A673 (cell line): ENCODE measurements around the gene SNAPC2. TPM values are rescaled to one million over a fixed set of nuclear protein-coding genes. Genes with fewer than 3 reads are reported as not detected.

Source experiments
- BruUV-seq: library from RNA; stranded (reverse); fragments of 400-500 nt; replicated peaks from 2 replicates; lab custom pipeline; 2021; lab: Mats Ljungman, UMichigan
- CTCF ChIA-PET: fragments of 300-600 bp; sonication (Branson Sonifier 250); formaldehyde crosslinking; loops from one replicate; lab custom pipeline; 2022; ENCODE audit warnings: antibody characterized with exemption; lab: Charles Lee
- POLR2A ChIA-PET: fragments of 300-600 bp; sonication (Branson Sonifier 250); formaldehyde crosslinking; loops from one replicate; lab custom pipeline; 2022; ENCODE audit warnings: antibody characterized with exemption; ENCODE audit not compliant: low non-redundant PET; lab: Charles Lee
- DNase-seq: peaks from one replicate; pipeline ENCODE4 v3.0.0-alpha.2; 2015; ENCODE audit warnings: low spot score
- H3K27ac ChIP-seq: fragments of 200-600 bp; sonication (generic); 2 replicates; pipeline ENCODE4 v1.5.1; 2016; ENCODE audit warnings: mixed run types, low read depth, mild to moderate bottlenecking, mixed read lengths, antibody characterized with exemption, low read length; ENCODE audit not compliant: poor library complexity, severe bottlenecking
- H3K27me3 ChIP-seq: fragments of 200-600 bp; sonication (generic); replicated peaks from 2 replicates; pipeline ENCODE4 v1.6.1; 2017; ENCODE audit warnings: mixed run types, low read depth, mild to moderate bottlenecking, mixed read lengths, antibody characterized with exemption, low read length; ENCODE audit not compliant: insufficient read depth, poor library complexity
- H3K36me3 ChIP-seq: fragments of 200-600 bp; sonication (generic); 2 replicates; pipeline ENCODE4 v1.6.1; 2016; ENCODE audit warnings: mixed run types, mild to moderate bottlenecking, mixed read lengths, antibody characterized with exemption, low read length; ENCODE audit not compliant: insufficient read depth, poor library complexity, severe bottlenecking
- H3K4me1 ChIP-seq: fragments of 200-600 bp; sonication (generic); 2 replicates; pipeline ENCODE4 v1.6.1; 2017; ENCODE audit warnings: mixed run types, mild to moderate bottlenecking, mixed read lengths, antibody characterized with exemption, low read length; ENCODE audit not compliant: insufficient read depth, poor library complexity, severe bottlenecking
- H3K4me3 ChIP-seq: fragments of 200-600 bp; sonication (generic); 2 replicates; pipeline ENCODE4 v1.5.1; 2016; ENCODE audit warnings: low read depth, mixed run types, mild to moderate bottlenecking, mixed read lengths, low read length; ENCODE audit not compliant: poor library complexity, severe bottlenecking
- H3K9me3 ChIP-seq: fragments of 200-600 bp; sonication (generic); 2 replicates; pipeline ENCODE4 v1.6.1; 2016; ENCODE audit warnings: mixed run types, low read depth, mild to moderate bottlenecking, mixed read lengths, antibody characterized with exemption, low read length; ENCODE audit not compliant: poor library complexity, severe bottlenecking
- EZH2 ChIP-seq: fragments of 200-600 bp; sonication (generic); IDR thresholded peaks from 2 replicates; pipeline ENCODE4 v1.6.1; 2017; ENCODE audit warnings: borderline replicate concordance, low read depth, mild to moderate bottlenecking, mixed read lengths, antibody characterized with exemption, low read length; ENCODE audit not compliant: poor library complexity, severe bottlenecking
- intact Hi-C: fragments of 100-400 bp; cut with micrococcal nuclease; formaldehyde crosslinking; loops from one replicate; pipeline ENCODE4 v1.10.0; 2022; ENCODE audit not compliant: unreplicated experiment
- total RNA-seq: library from RNA; stranded (reverse); gene quantifications from 2 replicates; pipeline ENCODE4 v1.2.3, GENCODE V29; 2021
- TF ChIP-seq, protein P1 (sequence below): fragments of 300-800, 200-600 bp; sonication (generic); conservative IDR thresholded peaks from 2 replicates; pipeline ENCODE4 v1.5.1; 2017; ENCODE audit warnings: low read depth, mild to moderate bottlenecking, antibody characterized with exemption, low read length, moderate library complexity, mixed read lengths

The SNAPC2 gene
- total RNA-seq, 1 experiment from 2014 or later, result 30.2 TPM

DNA sequence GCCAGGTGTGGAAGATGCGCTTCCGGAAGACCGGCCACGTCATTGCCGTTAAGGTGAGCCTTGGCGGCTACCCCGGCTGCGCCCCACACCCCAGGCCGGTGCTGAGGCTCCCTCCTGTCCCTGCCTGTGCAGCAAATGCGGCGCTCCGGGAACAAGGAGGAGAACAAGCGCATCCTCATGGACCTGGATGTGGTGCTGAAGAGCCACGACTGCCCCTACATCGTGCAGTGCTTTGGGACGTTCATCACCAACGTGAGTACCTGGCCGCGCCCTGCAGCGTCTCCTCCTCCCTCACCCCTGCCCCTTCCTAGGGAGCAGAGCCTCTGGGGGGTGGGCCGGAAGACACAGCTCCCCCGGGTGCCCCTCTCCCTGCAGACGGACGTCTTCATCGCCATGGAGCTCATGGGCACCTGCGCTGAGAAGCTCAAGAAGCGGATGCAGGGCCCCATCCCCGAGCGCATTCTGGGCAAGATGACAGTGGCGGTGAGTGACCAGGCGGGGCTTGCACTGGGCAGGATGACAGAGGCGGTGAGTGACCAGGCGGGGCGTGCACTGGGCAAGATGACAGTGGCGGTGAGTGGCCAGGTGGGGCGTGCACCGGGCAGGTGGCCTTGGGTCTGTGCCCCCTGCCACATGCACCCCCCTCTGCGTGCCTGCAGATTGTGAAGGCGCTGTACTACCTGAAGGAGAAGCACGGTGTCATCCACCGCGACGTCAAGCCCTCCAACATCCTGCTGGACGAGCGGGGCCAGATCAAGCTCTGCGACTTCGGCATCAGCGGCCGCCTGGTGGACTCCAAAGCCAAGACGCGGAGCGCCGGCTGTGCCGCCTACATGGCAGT lies 9.6 kb upstream of the SNAPC2 start:
- no peaks in the 10 kb centered on the region for H3K4me1 ChIP-seq
- no peaks in the 10 kb centered on the region for H3K27me3 ChIP-seq
- no peak overlapping the region for H3K4me3 ChIP-seq
- ChIA-PET CTCF (no interaction called here), POLR2A (no interaction called here)
- no TSS peak for BruUV-seq
- no peak for DNase-seq
- no peaks in the 10 kb centered on the region for H3K9me3 ChIP-seq
- peaks cover 27% of the 10 kb centered on the region for H3K36me3 ChIP-seq
- TF ChIP-seq EZH2, result no peak
- TF ChIP-seq, protein P1, sequence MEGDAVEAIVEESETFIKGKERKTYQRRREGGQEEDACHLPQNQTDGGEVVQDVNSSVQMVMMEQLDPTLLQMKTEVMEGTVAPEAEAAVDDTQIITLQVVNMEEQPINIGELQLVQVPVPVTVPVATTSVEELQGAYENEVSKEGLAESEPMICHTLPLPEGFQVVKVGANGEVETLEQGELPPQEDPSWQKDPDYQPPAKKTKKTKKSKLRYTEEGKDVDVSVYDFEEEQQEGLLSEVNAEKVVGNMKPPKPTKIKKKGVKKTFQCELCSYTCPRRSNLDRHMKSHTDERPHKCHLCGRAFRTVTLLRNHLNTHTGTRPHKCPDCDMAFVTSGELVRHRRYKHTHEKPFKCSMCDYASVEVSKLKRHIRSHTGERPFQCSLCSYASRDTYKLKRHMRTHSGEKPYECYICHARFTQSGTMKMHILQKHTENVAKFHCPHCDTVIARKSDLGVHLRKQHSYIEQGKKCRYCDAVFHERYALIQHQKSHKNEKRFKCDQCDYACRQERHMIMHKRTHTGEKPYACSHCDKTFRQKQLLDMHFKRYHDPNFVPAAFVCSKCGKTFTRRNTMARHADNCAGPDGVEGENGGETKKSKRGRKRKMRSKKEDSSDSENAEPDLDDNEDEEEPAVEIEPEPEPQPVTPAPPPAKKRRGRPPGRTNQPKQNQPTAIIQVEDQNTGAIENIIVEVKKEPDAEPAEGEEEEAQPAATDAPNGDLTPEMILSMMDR, result no peak
- intact Hi-C loops, result no loop called here
- H3K27ac ChIP-seq, result no peak overlapping the region

DNA sequence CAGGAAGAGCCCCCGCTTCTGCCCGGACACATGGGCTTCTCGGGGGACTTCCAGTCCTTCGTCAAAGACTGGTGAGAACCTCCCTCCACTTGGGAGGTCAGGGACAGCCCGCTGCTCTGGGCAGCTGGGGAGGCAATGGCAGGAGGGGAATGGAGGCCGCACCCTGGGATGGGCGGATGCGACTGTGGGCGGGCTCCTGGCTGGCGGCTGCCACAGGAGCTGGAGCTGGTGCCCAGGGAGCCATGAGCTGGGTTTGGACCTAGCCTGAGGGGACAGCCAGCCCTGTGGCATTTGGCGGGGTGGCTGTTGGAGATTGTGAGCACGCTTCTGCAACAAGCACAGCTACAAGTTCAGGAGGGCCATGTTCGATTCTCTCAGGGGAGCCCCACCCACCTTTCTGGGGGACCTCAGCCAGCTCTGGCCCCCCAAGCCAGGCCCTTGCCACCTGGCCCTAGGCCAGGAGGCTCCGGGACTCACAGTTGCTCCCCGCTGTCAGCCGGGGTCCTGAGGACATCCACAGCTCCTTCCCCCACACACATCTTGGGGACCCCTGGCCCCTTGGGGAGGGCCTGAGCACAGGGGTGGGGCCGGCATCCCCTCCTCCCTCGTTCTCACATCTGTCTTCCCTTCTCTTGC lies 8.5 kb upstream of the SNAPC2 start:
- ChIA-PET CTCF (interaction anchor here (0.5 kb wide), 1 partner anchor 17 kb away, joined by 8 read pairs; no protein-coding TSS in a partner anchor), POLR2A (no interaction called here)
- peaks cover 10% of the 10 kb centered on the region for H3K4me1 ChIP-seq
- intact Hi-C loops, result no loop called here
- BruUV-seq, result no TSS peak
- peaks cover 19% of the 10 kb centered on the region for H3K36me3 ChIP-seq
- H3K4me3 ChIP-seq, result no peak overlapping the region
- no peak for DNase-seq
- H3K27me3 ChIP-seq, result peaks cover 8% of the 10 kb centered on the region
- no peak overlapping the region for H3K27ac ChIP-seq
- no peak for TF ChIP-seq EZH2
- TF ChIP-seq, protein P1, result no peak
- no peaks in the 10 kb centered on the region for H3K9me3 ChIP-seq

DNA sequence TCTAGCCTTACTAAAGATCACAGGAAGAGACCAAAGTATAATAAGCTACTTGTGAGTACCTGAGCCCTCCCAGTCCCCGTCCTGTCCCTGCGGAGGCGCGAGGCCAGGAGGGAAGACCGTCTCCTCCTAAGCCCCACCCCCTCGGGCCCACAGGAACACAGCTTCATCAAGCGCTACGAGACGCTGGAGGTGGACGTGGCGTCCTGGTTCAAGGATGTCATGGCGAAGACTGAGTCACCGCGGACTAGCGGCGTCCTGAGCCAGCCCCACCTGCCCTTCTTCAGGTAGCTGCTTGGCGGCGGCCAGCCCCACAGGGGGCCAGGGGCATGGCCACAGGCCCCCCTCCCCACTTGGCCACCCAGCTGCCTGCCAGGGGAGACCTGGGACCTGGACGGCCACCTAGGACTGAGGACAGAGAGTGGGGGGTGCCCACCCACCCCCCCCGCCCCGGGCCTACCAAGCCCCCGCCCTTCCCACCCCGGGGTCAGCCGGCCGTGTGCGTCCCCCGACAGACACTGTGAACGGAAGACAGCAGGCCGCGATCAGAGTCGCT lies 7.9 kb upstream of the SNAPC2 start:
- intact Hi-C loops, result no loop called here
- TF ChIP-seq, protein P1, result no peak
- TF ChIP-seq EZH2, result no peak
- H3K9me3 ChIP-seq, result no peaks in the 10 kb centered on the region
- H3K4me3 ChIP-seq, result no peak overlapping the region
- H3K36me3 ChIP-seq, result peaks cover 19% of the 10 kb centered on the region
- H3K27ac ChIP-seq, result no peak overlapping the region
- H3K27me3 ChIP-seq, result peaks cover 12% of the 10 kb centered on the region
- DNase-seq, result no peak
- CTCF ChIA-PET, result no interaction called here
- peaks cover 15% of the 10 kb centered on the region for H3K4me1 ChIP-seq
- BruUV-seq, result no TSS peak
- POLR2A ChIA-PET, result no interaction called here
